Neural crest cell (in vitro differentiated cells): ENCODE results near the gene TADA2B. TPM values are rescaled to one million over a fixed set of nuclear protein-coding genes. Genes with fewer than 3 reads are reported as not detected.

ENCODE experiments used
- DNase-seq: peaks from one replicate; pipeline ENCODE4 v3.0.0; 2021; ENCODE audit warnings: low read depth, mixed read lengths, low spot score
- H3K27ac Mint-ChIP-seq: one replicate; pipeline ENCODE4 v1.8.0; 2021; ENCODE audit warnings: mild to moderate bottlenecking, mixed read lengths; ENCODE audit not compliant: unreplicated experiment
- H3K27me3 Mint-ChIP-seq: 2 replicates; pipeline ENCODE4 v1.8.0; 2021; ENCODE audit warnings: low read depth, mild to moderate bottlenecking, mixed read lengths
- H3K36me3 Mint-ChIP-seq: 2 replicates; pipeline ENCODE4 v1.8.0; 2021; ENCODE audit warnings: low read depth, mild to moderate bottlenecking, mixed read lengths
- H3K4me1 Mint-ChIP-seq: 2 replicates; pipeline ENCODE4 v1.8.0; 2021; ENCODE audit warnings: mixed read lengths
- H3K4me3 Mint-ChIP-seq: one replicate; pipeline ENCODE4 v1.8.0; 2021; ENCODE audit warnings: mild to moderate bottlenecking, mixed read lengths
- H3K9me3 Mint-ChIP-seq: 2 replicates; pipeline ENCODE4 v1.8.0; 2021; ENCODE audit warnings: mixed read lengths
- CTCF ChIP-seq: fragments of 200-600 bp; sonication (generic); conservative IDR thresholded peaks from 2 replicates; pipeline ENCODE4 v1.5.0; 2021; ENCODE audit warnings: antibody characterized with exemption, mild to moderate bottlenecking
- total RNA-seq: library from RNA; stranded (reverse); gene quantifications from 2 replicates; pipeline ENCODE4 v1.2.1, GENCODE V29; 2021

The TADA2B gene
- total RNA-seq, 1 donor from 2014 or later: 19.2 TPM

GRCh38 chr4:7103031-7103606 is 59.9 kb downstream of the TADA2B start:
- Mint-ChIP-seq H3K36me3 (no peaks in the 10 kb centered on the region), H3K4me3 (peak overlapping the region; percentile 88), H3K9me3 (no peaks in the 10 kb centered on the region), H3K27ac (no peak overlapping the region), H3K27me3 (peaks cover 9% of the 10 kb centered on the region), H3K4me1 (peaks cover 13% of the 10 kb centered on the region)
- DNase-seq: peak; percentile 67
- no peak for TF ChIP-seq CTCF

GRCh38 chr4:7103607-7104365 is 60.6 kb downstream of the TADA2B start:
- no peak overlapping the region for H3K27ac Mint-ChIP-seq
- peak; percentile 20 for DNase-seq
- H3K4me1 Mint-ChIP-seq: peaks cover 13% of the 10 kb centered on the region
- no peak for TF ChIP-seq CTCF
- H3K36me3 Mint-ChIP-seq: no peaks in the 10 kb centered on the region
- H3K4me3 Mint-ChIP-seq: peak overlapping the region; percentile 88
- H3K27me3 Mint-ChIP-seq: peaks cover 9% of the 10 kb centered on the region
- no peaks in the 10 kb centered on the region for H3K9me3 Mint-ChIP-seq

GRCh38 chr4:7104366-7105031 is 61.3 kb downstream of the TADA2B start:
- Mint-ChIP-seq H3K4me1 (peaks cover 13% of the 10 kb centered on the region), H3K4me3 (peak overlapping the region; percentile 54), H3K27me3 (peaks cover 9% of the 10 kb centered on the region), H3K36me3 (no peaks in the 10 kb centered on the region), H3K27ac (no peak overlapping the region), H3K9me3 (no peaks in the 10 kb centered on the region)
- no peak for DNase-seq
- no peak for TF ChIP-seq CTCF

- Mint-ChIP-seq H3K9me3 (peaks cover 3% of the 10 kb centered on the region), H3K27me3 (peaks cover 9% of the 10 kb centered on the region), H3K36me3 (no peaks in the 10 kb centered on the region), H3K4me1 (peaks cover 13% of the 10 kb centered on the region), H3K4me3 (no peak overlapping the region), H3K27ac (no peak overlapping the region)
- no peak for DNase-seq
- TF ChIP-seq CTCF: no peak
Measured at GRCh38 chr4:7105276-7105675, 62.1 kb downstream of the TADA2B start.

- Mint-ChIP-seq H3K4me3 (no peak overlapping the region), H3K4me1 (peaks cover 6% of the 10 kb centered on the region), H3K36me3 (no peaks in the 10 kb centered on the region), H3K27ac (peak overlapping the region; percentile 62), H3K27me3 (peaks cover 6% of the 10 kb centered on the region), H3K9me3 (peaks cover 3% of the 10 kb centered on the region)
- no peak for TF ChIP-seq CTCF
- DNase-seq: no peak
Measured at GRCh38 chr4:7107166-7107905, 64.2 kb downstream of the TADA2B start.
